Esophagus muscularis mucosa (tissue), 4 donors: Measurements from ENCODE around the gene ABTB2. TPM values are rescaled to one million over a fixed set of nuclear protein-coding genes. Genes with fewer than 3 reads are reported as not detected.

Experiments
- DNase-seq: peaks from one replicate; pipeline ENCODE4 v3.0.0-alpha.2; 2017; ENCODE audit errors: extremely low spot score
- H3K27ac ChIP-seq, 4 donors: fragments of 200-600 bp; sonication (generic); replicated peaks in 1 of 4; 1 replicate in 3 of 4; 2 replicates in 1 of 4; pipeline ENCODE4 v1.5.1; 2016 to 2019; ENCODE audit warnings: mild to moderate bottlenecking in 1 of 4
- H3K27me3 ChIP-seq, 4 donors: fragments of 200-600 bp; sonication (generic); one replicate each; pipeline versions ENCODE4 v1.5.1 to v1.6.0; 2016 to 2019
- H3K36me3 ChIP-seq, 4 donors: fragments of 200-600 bp; sonication (generic); one replicate each; pipeline ENCODE4 v1.5.1; 2016 to 2019
- H3K4me1 ChIP-seq, 4 donors: fragments of 200-600 bp; sonication (generic); one replicate each; pipeline ENCODE4 v1.5.1; 2016 to 2019
- H3K4me3 ChIP-seq, 4 donors: fragments of 200-600 bp; sonication (generic); 1 replicate in 2 of 4; 2 replicates in 2 of 4; pipeline ENCODE4 v1.5.1; 2016 to 2019; ENCODE audit warnings: mild to moderate bottlenecking in 4 of 4, moderate library complexity in 1 of 4
- H3K9me3 ChIP-seq, 4 donors: fragments of 200-600 bp; sonication (generic); 1 replicate in 3 of 4; 2 replicates in 1 of 4; pipeline ENCODE4 v1.5.1; 2016 to 2019
- CTCF ChIP-seq, 3 experiments: fragments of 200-600 bp in 2 of 3; fragments of 450-650 bp in 1 of 3; sonication (generic) in 2 of 3; IDR thresholded peaks; one replicate each; pipeline ENCODE4 v1.5.1; 2017 to 2019; ENCODE audit warnings: antibody characterized with exemption in 3 of 3, mild to moderate bottlenecking in 2 of 3, moderate library complexity in 1 of 3
- EP300 ChIP-seq: sonication (generic); formaldehyde crosslinking; IDR thresholded peaks from one replicate; pipeline ENCODE4 v1.6.1; 2017; ENCODE audit warnings: antibody characterized with exemption
- POLR2A ChIP-seq: fragments of 450-650 bp; IDR thresholded peaks from one replicate; pipeline ENCODE4 v1.6.1; 2017; ENCODE audit warnings: antibody characterized with exemption, moderate library complexity, mild to moderate bottlenecking, low read depth
- POLR2AphosphoS5 ChIP-seq, 2 donors: sonication (generic); formaldehyde crosslinking; IDR thresholded peaks; one replicate each; pipeline ENCODE4 v1.6.1; 2017; ENCODE audit warnings: antibody characterized with exemption in 2 of 2
- WGBS: methylation state at CpG from one replicate; pipeline ENCODE4 v1.1.5; 2018; 5-methylcytosine and 5-hydroxymethylcytosine counted together
- intact Hi-C: fragments of 100-400 bp; cut with DNase I; formaldehyde crosslinking; loops from one replicate; pipeline ENCODE4 v1.15.1; 2023
- total RNA-seq, 4 donors: library from RNA; depleted of rRNA; stranded (reverse); fragments of >200 nt; gene quantifications; one replicate each; pipeline versions ENCODE4 v1.1.0 to v1.2.1, GENCODE V29; 2016

ABTB2 gene
- total RNA-seq, 4 donors from 2014 or later = 5.0 to 8.0 (median 7.2) TPM

GRCh38 chr11:34261095-34261494 lies 96.7 kb downstream of the ABTB2 start:
- TF ChIP-seq POLR2A = no peak
- TF ChIP-seq CTCF (IDR thresholded peaks at IDR 0.05) = no peak
- TF ChIP-seq POLR2AphosphoS5 (IDR thresholded peaks at IDR 0.05) = no peak
- TF ChIP-seq EP300 = no peak
- 95% methylated on average over 2 of the region's 2 CpGs for WGBS
- Histone ChIP-seq H3K27me3 (no peaks in the 10 kb centered on the region), H3K4me3 (no peak overlapping the region), H3K9me3 (no peaks in the 10 kb centered on the region), H3K36me3 (no peaks in the 10 kb centered on the region), H3K27ac (no peak overlapping the region), H3K4me1 (peaks cover 12 to 28% (median 20%) of the 10 kb centered on the region in 4 donors)
- intact Hi-C loops = loop anchor here (10.0 kb wide), 1 partner anchor 84 kb away; no protein-coding TSS in a partner anchor
- DNase-seq = no peak

- H3K9me3 ChIP-seq = no peaks in the 10 kb centered on the region
- no peak for DNase-seq
- no peaks in the 10 kb centered on the region for H3K36me3 ChIP-seq
- intact Hi-C loops = loop anchor here (10.0 kb wide), 1 partner anchor 85 kb away; no protein-coding TSS in a partner anchor
- H3K4me3 ChIP-seq = no peak overlapping the region
- H3K27ac ChIP-seq = no peak overlapping the region
- H3K27me3 ChIP-seq = no peaks in the 10 kb centered on the region
- peaks cover 12 to 23% (median 15%) of the 10 kb centered on the region in 4 donors for H3K4me1 ChIP-seq
- TF ChIP-seq POLR2AphosphoS5 (IDR thresholded peaks at IDR 0.05) (no peak), EP300 (no peak), POLR2A (no peak), CTCF (IDR thresholded peaks at IDR 0.05) (no peak)
- 96% methylated on average over 10 of the region's 10 CpGs for WGBS
These were observed 97.7 kb downstream of the ABTB2 start for GRCh38 chr11:34260072-34260575.

DNA sequence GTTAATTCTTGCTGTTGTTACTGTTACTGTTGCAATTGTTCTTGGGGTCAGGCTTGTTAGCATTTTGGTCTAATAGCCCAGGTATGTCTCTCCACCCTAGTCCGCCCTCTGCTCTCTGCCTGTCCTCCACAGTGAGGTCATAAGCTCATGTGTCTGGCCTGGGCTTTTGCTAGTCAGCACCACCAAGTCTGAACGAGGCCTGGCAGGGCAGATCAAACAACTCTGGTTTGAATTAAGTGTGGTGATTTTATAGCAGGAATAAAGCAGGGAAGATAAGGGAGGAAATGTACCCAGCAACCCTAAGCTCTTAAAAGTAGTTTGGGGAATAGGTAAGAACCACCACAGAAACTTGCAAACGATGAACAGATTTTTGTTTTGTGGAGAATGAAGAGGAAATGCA lies 98.7 kb downstream of the ABTB2 start:
- intact Hi-C loops = no loop called here
- Histone ChIP-seq H3K9me3 (no peaks in the 10 kb centered on the region), H3K4me3 (no peak overlapping the region), H3K27ac (no peak overlapping the region), H3K27me3 (no peaks in the 10 kb centered on the region), H3K36me3 (no peaks in the 10 kb centered on the region), H3K4me1 (peaks cover 12 to 16% (median 15%) of the 10 kb centered on the region in 4 donors)
- 80% methylated on average over 3 of the region's 3 CpGs for WGBS
- TF ChIP-seq EP300 = no peak
- no peak for TF ChIP-seq POLR2AphosphoS5 (IDR thresholded peaks at IDR 0.05)
- no peak for TF ChIP-seq CTCF (IDR thresholded peaks at IDR 0.05)
- TF ChIP-seq POLR2A = no peak
- DNase-seq = no peak

DNA sequence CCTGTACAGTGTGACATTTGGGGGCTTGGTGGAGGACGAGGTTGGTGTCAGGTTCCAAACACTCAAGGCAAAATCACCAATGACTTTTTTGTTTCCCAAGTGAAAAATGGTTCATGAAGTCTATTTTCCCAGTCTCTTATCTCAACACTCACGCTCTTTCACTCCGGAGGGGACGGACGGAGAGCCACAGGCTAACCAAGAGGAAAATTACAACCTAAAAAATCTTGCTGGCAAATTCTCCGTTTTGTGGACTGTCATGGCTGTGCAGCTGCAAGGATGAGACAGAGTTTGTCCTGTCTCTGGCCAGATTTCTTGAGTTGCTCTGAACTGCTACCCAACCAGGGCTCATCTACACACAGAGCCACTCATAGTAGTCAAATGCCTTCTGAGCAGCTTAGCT lies 101.2 kb downstream of the ABTB2 start:
- peaks cover 0 to 6% (median 4%) of the 10 kb centered on the region in 4 donors for H3K4me1 ChIP-seq
- intact Hi-C loops = no loop called here
- no peak overlapping the region for H3K4me3 ChIP-seq
- TF ChIP-seq EP300 = no peak
- no peak for TF ChIP-seq POLR2A
- TF ChIP-seq POLR2AphosphoS5 (IDR thresholded peaks at IDR 0.05) = no peak
- TF ChIP-seq CTCF (IDR thresholded peaks at IDR 0.05) = no peak
- WGBS = 82% methylated on average over 6 of the region's 6 CpGs
- H3K27ac ChIP-seq = no peak overlapping the region
- no peak for DNase-seq
- H3K9me3 ChIP-seq = no peaks in the 10 kb centered on the region
- no peaks in the 10 kb centered on the region for H3K27me3 ChIP-seq
- no peaks in the 10 kb centered on the region for H3K36me3 ChIP-seq

DNA sequence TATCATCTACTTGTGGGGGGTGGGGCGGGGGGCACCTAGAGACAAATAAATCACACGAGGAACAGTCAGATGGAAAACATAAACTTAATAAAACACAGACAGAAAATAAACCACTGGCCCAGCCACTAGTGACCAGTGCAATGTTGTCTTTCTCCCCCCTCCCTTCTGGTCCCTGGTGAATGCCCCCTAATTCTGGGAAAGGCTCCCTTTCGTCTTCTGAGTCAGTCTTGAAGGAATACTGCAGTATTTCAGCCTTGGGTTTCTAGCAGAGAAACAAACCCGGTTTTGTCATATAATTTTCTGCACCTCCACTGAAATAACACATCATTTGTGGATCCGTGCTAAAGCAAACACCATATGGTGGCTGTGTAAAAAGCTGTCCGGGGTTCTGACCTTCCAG lies 101.7 kb downstream of the ABTB2 start:
- Histone ChIP-seq H3K36me3 (no peaks in the 10 kb centered on the region), H3K4me3 (no peak overlapping the region), H3K27me3 (no peaks in the 10 kb centered on the region), H3K27ac (no peak overlapping the region), H3K9me3 (no peaks in the 10 kb centered on the region), H3K4me1 (peaks cover 2 to 10% (median 9%) of the 10 kb centered on the region in 4 donors)
- WGBS = 68% methylated on average over 6 of the region's 6 CpGs
- TF ChIP-seq POLR2AphosphoS5 (IDR thresholded peaks at IDR 0.05) (no peak), POLR2A (no peak), CTCF (IDR thresholded peaks at IDR 0.05) (no peak), EP300 (no peak)
- no peak for DNase-seq
- intact Hi-C loops = no loop called here
